T-helper 2 cell treated with Interferon-gamma antibody and Interleukin-4, amounts not matched to agents 5 μg/mL and 100 μg/mL, for 36 hours (primary cell): ENCODE data around the gene ZBTB38.

Experiments
- DNase-seq: peaks from one replicate; pipeline ENCODE4 v3.0.0; 2021; ENCODE audit warnings: low spot score
- H3K27ac Mint-ChIP-seq: one replicate; pipeline ENCODE4 v1.8.0; 2021; ENCODE audit warnings: mild to moderate bottlenecking, mixed read lengths
- H3K27me3 Mint-ChIP-seq: one replicate; pipeline ENCODE4 v1.8.0; 2021; ENCODE audit warnings: low read depth, mixed read lengths
- H3K36me3 Mint-ChIP-seq: one replicate; pipeline ENCODE4 v1.8.0; 2021; ENCODE audit warnings: low read depth, mixed read lengths
- H3K4me1 Mint-ChIP-seq: one replicate; pipeline ENCODE4 v1.8.0; 2021; ENCODE audit warnings: low read depth, mixed read lengths
- H3K4me3 Mint-ChIP-seq: one replicate; pipeline ENCODE4 v1.8.0; 2022; ENCODE audit warnings: mild to moderate bottlenecking, moderate library complexity, mixed read lengths
- H3K9me3 Mint-ChIP-seq: one replicate; pipeline ENCODE4 v1.8.0; 2021; ENCODE audit warnings: mixed read lengths

ZBTB38 gene

DNA sequence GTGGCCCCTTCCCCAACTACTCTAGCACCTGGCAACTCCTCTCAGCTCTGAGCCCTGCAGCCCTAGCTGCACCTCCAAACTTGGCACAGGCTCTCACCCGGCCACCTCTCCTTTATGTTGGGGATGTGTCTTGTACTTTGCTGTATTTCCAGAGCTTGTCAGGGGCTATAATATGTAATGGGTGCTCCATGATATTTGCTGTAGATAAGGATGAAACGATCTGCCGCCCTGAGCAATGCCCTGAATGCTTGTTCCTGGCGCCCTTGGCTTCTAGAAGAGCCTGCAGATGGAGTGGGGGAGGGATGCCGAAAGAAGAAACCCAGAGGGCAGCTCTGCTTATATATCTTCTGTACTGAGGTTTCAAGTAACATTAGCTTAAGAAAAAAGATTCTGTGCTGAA, 35.9 kb upstream of the ZBTB38 start:
- Mint-ChIP-seq H3K9me3 (no peaks in the 10 kb centered on the region), H3K27me3 (no peaks in the 10 kb centered on the region), H3K4me3 (no peak overlapping the region), H3K27ac (no peak overlapping the region), H3K4me1 (peaks cover 5% of the 10 kb centered on the region), H3K36me3 (no peaks in the 10 kb centered on the region)
- DNase-seq, result no peak

DNA sequence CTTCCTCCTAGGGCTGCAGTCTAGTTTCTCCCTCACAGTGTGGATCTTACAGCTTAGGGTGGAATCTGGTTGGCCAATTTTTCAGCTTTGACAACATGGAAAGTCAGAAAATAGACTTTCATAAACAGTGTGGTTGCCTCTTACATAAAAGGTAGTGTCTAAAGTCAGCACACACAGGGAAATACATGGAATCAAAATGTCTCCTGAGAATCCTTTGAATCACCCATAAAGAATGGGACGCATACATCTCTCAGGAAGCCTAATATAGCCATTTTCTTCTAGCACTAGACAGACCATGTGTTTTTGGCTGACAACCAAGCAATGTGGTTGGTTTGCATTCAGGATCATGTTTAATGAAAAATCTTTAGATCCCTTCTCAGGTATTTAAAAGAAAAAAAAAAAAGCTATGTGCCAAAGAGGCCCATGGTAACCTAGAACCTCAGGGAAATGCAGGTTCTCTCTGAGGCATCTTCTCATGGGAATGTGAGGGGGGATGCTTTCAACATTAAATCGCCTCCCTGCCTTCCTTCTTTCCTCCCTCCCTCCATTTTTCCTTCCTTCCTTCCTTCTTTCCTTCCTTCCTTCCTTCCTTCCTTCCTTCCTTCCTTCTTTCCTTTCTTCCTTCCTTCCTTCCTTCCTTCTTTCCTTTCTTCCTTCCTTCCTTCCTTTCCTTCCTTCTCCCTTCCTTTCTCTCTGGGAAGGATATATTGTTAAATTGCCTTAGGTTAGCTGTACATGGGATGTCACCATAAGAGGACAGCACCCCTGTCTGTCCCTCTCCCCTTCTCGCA, 34.3 kb upstream of the ZBTB38 start:
- no peaks in the 10 kb centered on the region for H3K9me3 Mint-ChIP-seq
- H3K27me3 Mint-ChIP-seq, result no peaks in the 10 kb centered on the region
- no peak overlapping the region for H3K4me3 Mint-ChIP-seq
- DNase-seq, result no peak
- no peaks in the 10 kb centered on the region for H3K36me3 Mint-ChIP-seq
- no peak overlapping the region for H3K27ac Mint-ChIP-seq
- H3K4me1 Mint-ChIP-seq, result no peaks in the 10 kb centered on the region

DNA sequence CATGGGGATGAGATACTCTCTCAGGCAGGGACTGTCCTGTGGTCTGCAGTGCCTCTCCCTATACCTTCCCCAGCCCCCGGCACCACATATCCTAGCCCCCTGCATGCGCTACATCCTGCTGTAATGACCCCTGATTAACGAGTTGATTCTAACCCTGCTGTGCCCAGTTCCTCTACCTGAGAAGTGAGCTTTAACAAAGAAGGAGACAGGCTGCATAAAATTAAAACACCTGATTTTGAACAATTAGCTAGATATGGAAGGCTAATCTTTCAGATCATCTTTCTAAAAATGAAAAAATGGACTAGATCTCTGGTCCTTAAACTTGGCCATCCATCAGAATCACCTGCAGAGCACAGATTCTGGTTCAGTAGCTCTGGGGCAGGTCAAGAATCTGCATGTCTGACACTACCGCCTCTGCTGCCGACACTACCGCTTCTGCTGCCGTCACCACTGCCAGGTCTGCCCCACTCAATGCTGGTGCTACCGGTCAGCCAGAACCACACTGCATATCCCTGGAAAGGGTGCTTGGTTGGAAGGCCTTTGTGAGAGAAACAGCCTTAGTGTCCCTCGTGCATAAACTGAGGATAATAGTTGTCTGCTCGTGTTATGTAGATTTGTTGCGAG, 33.6 kb upstream of the ZBTB38 start:
- Mint-ChIP-seq H3K27ac (no peak overlapping the region), H3K27me3 (no peaks in the 10 kb centered on the region), H3K4me1 (no peaks in the 10 kb centered on the region), H3K4me3 (no peak overlapping the region), H3K36me3 (no peaks in the 10 kb centered on the region), H3K9me3 (no peaks in the 10 kb centered on the region)
- DNase-seq, result no peak

DNA sequence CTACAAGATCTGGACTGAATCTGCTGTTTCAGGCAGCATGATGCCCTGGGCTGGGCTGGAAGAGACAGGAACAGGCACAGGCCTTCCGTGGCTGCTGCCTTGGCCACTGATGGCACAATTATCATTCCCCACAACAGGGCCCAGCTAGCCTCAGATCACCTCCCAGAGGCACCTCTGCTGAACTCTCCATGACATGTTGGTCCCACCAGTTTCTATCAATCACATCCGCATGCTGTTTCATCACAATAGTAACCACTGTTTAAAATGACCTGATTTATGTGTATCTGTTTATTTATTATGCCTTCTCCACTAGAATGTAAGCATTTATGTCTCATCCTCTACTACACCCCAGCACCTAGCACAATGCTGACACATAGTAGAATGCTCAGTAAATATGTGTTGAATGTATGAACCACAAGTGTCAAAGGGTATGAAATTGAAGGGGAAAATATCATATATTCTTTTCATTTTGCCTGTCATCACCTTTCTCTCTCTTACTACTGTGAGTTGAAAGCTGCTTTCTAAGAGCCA, 32.7 kb upstream of the ZBTB38 start:
- Mint-ChIP-seq H3K27ac (no peak overlapping the region), H3K4me3 (no peak overlapping the region), H3K27me3 (no peaks in the 10 kb centered on the region), H3K36me3 (no peaks in the 10 kb centered on the region), H3K9me3 (no peaks in the 10 kb centered on the region), H3K4me1 (no peaks in the 10 kb centered on the region)
- no peak for DNase-seq

DNA sequence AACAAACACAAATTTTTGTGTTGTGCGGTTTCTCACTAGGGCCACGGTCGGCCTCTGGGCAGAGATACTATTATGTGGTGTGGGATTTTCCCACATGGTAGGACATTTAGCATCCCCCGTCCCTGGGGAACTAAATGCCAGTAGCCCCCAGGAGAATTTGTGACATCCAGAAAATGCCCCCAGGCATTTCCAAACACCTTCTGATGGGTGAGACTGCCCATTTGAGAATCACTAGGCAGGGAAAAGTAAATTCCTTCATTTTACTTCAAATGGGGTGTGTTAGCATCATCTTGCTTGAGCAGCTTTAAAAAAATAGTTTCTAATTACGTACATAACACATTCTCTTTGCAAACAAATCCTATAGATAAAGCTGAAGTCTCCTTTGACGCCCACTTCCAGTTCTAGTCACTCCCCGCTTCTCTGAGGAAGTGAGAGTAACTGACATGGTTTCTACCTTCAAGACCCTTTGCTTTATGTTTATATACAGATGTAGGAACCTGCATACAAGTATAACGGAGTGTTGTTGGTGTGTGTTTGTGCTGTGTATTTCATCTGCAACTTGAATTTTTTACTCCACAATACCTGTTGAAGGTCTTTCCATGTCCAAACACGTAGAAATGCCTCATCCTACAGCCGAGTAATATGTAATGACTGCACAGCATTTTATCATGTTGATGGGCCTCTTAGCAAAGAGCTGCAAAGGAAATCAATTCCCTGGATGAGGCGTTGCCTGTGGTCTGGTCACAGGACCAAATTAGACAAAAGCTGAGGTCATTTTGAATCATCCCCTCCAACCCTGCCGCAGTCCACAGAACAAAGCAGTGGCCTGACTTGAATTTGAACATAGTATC, 31.4 kb upstream of the ZBTB38 start:
- Mint-ChIP-seq H3K27ac (no peak overlapping the region), H3K4me3 (no peak overlapping the region), H3K36me3 (no peaks in the 10 kb centered on the region), H3K27me3 (peaks cover 4% of the 10 kb centered on the region), H3K4me1 (no peaks in the 10 kb centered on the region), H3K9me3 (no peaks in the 10 kb centered on the region)
- no peak for DNase-seq

DNA sequence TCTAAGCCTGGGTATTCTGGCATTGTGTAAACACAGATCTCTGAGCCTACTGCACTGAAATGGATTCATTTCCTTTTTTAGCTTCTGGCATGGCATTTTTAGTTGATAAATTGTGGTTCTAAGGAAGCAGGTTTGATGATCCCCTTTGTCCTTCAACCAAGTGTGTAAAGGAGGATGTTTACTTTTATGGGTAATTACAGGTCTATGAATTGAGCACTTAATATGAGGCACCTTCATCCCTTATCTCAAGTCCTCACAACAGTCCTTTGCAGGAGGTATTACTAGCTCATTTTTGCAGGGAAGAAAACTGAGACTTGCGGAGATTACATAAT, 30.8 kb upstream of the ZBTB38 start:
- Mint-ChIP-seq H3K27me3 (peaks cover 4% of the 10 kb centered on the region), H3K36me3 (no peaks in the 10 kb centered on the region), H3K4me3 (no peak overlapping the region), H3K27ac (no peak overlapping the region), H3K9me3 (no peaks in the 10 kb centered on the region), H3K4me1 (no peaks in the 10 kb centered on the region)
- no peak for DNase-seq

DNA sequence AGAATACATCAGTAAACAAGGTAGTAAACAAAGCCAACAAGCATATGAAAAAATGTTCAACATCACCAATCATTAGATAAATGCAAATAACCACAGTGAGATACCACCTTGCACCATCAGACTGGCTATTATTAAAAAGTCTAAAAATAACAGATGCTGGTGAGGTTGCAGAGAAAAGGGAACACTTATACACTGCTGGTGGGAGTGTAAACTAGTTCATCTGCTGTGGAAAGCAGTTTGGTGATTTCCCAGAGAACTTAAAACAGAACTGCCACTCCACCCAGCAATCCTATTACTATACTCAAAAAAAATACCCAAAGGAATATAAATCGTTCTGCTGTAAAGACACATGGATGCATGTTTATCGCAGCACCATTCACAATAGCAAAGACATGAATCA, 30.3 kb upstream of the ZBTB38 start:
- Mint-ChIP-seq H3K36me3 (no peaks in the 10 kb centered on the region), H3K4me1 (no peaks in the 10 kb centered on the region), H3K27me3 (peaks cover 6% of the 10 kb centered on the region), H3K4me3 (no peak overlapping the region), H3K9me3 (no peaks in the 10 kb centered on the region), H3K27ac (no peak overlapping the region)
- DNase-seq, result no peak

DNA sequence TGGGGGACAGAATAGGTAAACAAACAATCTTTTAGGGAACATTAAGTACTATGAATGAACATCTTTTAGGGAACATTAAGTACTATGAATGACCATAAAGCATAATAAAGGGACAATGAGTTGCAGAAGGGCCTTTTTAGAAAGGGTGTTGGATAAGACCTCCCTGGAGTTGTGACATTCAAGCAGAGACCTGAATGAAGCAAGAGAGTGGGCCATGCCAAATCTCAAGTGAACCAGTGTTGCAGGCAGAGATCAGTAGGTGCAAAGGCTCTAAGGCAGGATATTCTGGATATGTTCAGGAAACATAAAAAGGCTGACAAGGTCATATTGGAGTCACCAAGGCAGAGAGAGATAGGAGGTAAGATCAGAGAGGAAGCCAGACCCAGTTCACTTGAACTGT, 29.4 kb upstream of the ZBTB38 start:
- no peaks in the 10 kb centered on the region for H3K4me1 Mint-ChIP-seq
- no peak overlapping the region for H3K4me3 Mint-ChIP-seq
- H3K27me3 Mint-ChIP-seq, result peaks cover 6% of the 10 kb centered on the region
- DNase-seq, result no peak
- no peaks in the 10 kb centered on the region for H3K9me3 Mint-ChIP-seq
- H3K36me3 Mint-ChIP-seq, result no peaks in the 10 kb centered on the region
- no peak overlapping the region for H3K27ac Mint-ChIP-seq

DNA sequence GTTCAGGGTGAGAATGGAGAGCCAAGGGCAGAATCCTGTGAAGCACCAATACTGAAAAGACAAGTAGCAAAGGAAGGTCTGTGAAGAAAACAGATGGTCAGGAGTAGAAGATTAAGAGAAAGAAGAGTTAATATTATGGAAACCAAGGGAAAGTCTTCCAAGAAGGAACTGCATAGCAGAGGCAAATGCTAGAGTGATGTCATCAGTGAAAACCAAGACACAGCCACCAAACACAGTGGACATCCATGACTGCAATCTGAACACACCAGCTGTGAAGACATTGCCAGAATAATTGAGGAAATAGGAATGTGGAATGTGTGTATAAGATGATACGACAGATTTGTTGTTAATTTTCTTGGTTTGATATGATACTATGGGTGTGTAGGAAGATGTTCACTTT, 26.8 kb upstream of the ZBTB38 start:
- H3K4me3 Mint-ChIP-seq, result no peak overlapping the region
- H3K27me3 Mint-ChIP-seq, result peaks cover 6% of the 10 kb centered on the region
- no peaks in the 10 kb centered on the region for H3K36me3 Mint-ChIP-seq
- no peaks in the 10 kb centered on the region for H3K9me3 Mint-ChIP-seq
- DNase-seq, result no peak
- H3K4me1 Mint-ChIP-seq, result no peaks in the 10 kb centered on the region
- no peak overlapping the region for H3K27ac Mint-ChIP-seq

DNA sequence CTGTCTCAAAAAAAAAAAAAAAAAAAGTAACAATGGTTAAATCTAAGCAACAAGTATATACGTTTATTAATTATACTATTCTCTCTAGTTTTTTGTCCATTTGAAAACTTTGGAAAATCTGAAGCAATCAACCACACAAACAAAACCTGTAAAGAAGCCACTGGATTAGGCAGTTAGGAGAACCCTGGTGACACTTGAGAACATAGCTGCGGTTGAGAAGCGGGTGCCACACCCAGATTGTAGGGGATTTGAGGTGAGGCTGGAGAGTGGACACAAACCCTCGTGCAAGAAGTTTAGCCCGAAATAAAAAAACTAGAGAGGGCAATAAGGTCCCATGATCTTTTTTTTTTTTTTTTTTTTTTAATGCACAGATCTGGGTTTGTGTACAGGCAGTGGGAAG, 25.9 kb upstream of the ZBTB38 start:
- Mint-ChIP-seq H3K9me3 (no peaks in the 10 kb centered on the region), H3K4me1 (no peaks in the 10 kb centered on the region), H3K27ac (no peak overlapping the region), H3K36me3 (no peaks in the 10 kb centered on the region), H3K27me3 (peaks cover 6% of the 10 kb centered on the region), H3K4me3 (no peak overlapping the region)
- no peak for DNase-seq

DNA sequence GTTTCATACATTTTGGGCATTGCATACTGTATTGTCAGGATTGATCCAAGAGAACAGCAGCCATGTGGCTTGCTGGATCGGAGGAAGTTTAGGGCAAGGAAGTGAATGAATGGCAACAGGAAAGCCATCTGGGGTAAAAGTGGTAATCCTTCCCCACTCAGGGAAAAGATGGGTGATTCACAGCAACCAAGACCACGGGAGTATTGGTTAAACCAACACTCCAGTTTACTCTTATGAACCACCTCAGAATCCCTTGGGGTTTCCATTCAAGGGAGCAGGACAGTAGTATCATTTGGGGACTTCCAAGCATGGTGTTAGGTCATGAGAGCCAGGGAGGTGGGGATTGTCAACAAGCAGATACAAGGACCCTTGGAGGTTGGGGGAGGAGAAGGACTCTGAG, 25.2 kb upstream of the ZBTB38 start:
- Mint-ChIP-seq H3K27me3 (peaks cover 6% of the 10 kb centered on the region), H3K4me3 (no peak overlapping the region), H3K9me3 (no peaks in the 10 kb centered on the region), H3K36me3 (no peaks in the 10 kb centered on the region), H3K4me1 (no peaks in the 10 kb centered on the region), H3K27ac (no peak overlapping the region)
- no peak for DNase-seq

DNA sequence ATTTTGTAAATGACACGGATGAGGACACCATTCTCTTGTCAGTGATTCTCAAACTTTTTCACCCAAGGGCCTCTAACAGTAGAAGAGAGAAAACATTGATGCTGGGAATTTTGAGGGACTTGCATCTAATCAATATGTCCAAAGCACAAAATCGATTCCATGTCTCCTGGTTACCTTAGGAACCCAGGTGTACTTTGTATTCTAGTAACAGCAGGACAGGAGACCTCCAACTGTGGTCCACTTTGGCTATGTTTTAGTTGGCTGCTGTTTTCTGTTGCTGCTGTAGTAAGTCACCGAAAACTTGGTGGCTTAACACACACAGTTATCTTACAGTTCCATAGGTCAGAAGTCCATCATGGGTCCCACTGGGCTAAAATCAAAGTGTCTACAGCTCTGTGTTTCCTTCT, 24.4 kb upstream of the ZBTB38 start:
- peaks cover 6% of the 10 kb centered on the region for H3K27me3 Mint-ChIP-seq
- H3K36me3 Mint-ChIP-seq, result no peaks in the 10 kb centered on the region
- H3K27ac Mint-ChIP-seq, result no peak overlapping the region
- no peak for DNase-seq
- no peaks in the 10 kb centered on the region for H3K4me1 Mint-ChIP-seq
- H3K9me3 Mint-ChIP-seq, result no peaks in the 10 kb centered on the region
- H3K4me3 Mint-ChIP-seq, result no peak overlapping the region

DNA sequence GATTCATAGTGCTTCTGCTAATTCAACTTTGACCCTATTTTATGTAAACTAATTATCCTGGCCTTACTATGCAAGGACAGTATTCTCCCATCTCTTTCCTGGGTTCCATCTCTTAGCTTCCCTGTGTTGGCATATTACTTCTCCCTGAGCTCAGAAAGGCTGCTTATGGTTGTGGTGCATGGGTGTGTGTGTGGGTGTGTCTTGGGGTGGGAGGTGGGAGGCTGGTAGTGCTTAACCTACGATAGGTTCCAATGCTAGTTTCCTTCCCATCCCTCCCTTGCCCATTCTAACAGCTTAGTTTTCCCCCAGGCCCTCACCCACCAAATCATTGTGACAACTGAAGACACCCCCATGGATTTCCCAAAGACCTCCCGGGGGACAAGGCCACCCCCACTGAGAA, 22.8 kb upstream of the ZBTB38 start:
- H3K4me3 Mint-ChIP-seq, result no peak overlapping the region
- H3K27me3 Mint-ChIP-seq, result peaks cover 6% of the 10 kb centered on the region

DNA sequence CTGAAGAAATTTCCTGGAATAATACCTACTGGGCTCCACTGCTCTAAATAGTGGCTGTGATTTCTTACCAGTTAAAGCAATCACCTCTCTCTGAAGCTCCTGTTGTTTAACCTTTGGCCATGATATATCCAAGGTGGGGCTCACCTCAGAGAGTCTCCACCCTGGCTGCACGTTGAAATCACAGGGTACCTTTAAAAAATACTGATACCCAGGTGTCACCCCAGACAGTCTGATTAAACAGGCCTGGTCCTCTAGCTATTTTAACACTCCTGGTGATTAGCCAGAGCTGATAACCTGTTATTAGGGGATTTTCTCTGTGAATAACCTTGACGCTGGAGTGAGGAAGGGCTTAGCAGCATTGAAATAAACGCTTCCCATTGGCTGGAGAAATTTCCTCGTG, 22.3 kb upstream of the ZBTB38 start:
- no peak overlapping the region for H3K27ac Mint-ChIP-seq
- no peak for DNase-seq
- H3K4me1 Mint-ChIP-seq, result no peaks in the 10 kb centered on the region
- peaks cover 6% of the 10 kb centered on the region for H3K27me3 Mint-ChIP-seq
- no peaks in the 10 kb centered on the region for H3K36me3 Mint-ChIP-seq
- H3K4me3 Mint-ChIP-seq, result no peak overlapping the region
- no peaks in the 10 kb centered on the region for H3K9me3 Mint-ChIP-seq

More for the DNA sequence above, 22.8 kb upstream of the ZBTB38 start:
- Mint-ChIP-seq H3K27ac (no peak overlapping the region), H3K9me3 (no peaks in the 10 kb centered on the region), H3K36me3 (no peaks in the 10 kb centered on the region), H3K4me1 (no peaks in the 10 kb centered on the region)
- no peak for DNase-seq
